ENCODE data around the gene CTDP1.

GRCh38 chr18:79792096-79792987 is 112.7 kb downstream of the CTDP1 start:
- no peak for TF ChIP-seq ZNF121 (tag by site-specific recombination; IDR thresholded peaks at IDR 0.05)
- TF ChIP-seq ZBTB11 (tag by site-specific recombination; conservative IDR thresholded peaks at IDR 0.05; ENCODE audit: low read depth): no peak
- no peak for TF ChIP-seq ZBTB49 (tag by site-specific recombination; IDR thresholded peaks at IDR 0.05; ENCODE audit: low read depth)
- TF ChIP-seq ZNF394 (tag by site-specific recombination; IDR thresholded peaks at IDR 0.05; ENCODE audit: borderline replicate concordance): no peak

Data from HEK293 (cell line).